ENCODE results near the gene BMP8B.

The BMP8B gene

DNA sequence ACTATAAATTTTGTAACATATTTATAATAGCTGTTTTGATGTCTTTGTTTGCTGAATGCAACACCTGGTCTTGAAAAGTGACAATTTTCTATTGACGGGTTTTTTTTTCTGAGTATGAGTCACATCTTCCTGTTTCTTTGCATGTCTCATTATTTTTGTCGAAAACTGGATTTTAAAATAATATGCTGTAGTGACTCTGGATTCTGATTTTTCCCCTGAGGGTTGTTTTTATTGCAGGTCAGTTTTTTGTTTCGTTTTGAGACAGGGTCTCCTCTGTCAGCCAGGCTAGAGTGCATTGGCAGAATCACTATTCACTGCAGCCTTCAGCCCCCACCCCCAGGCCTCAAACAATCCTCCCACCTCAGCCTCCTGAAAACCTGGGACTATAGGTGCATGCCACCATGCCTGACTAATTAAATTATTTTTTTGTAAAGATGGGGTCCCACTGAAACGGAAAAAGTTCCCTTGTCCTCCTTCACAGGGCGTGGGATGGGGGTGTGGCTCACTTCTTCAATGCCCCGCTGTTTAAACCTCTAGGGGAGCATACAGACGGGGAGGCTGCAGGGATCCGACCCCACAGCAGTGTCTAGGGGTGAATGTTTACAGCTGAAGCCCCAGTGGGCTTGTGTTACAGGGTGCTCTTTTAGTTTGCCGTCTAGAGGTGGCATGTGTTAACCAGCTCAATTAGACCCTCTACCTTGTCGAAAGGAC is 61.3 kb downstream of the BMP8B start:
- Histone ChIP-seq H3K36me3 (ENCODE audit: control insufficient read depth in 1 of 2, insufficient read depth in 2 of 2, low read length in 2 of 2) (no peaks in the 10 kb centered on the region), H3K27me3 (ENCODE audit: control insufficient read depth in 1 of 2, insufficient read depth in 2 of 2, low read length in 2 of 2) (peaks cover 17 to 40% of the 10 kb centered on the region in 2 donors), H3K4me1 (ENCODE audit: control insufficient read depth in 1 of 2, insufficient read depth in 2 of 2, low read length in 2 of 2) (no peaks in the 10 kb centered on the region), H3K27ac (ENCODE audit: low read depth, low read length) (no peak overlapping the region), H3K9ac (ENCODE audit: low read depth in 1 of 2, low read length in 2 of 2) (no peak overlapping the region), H3K9me3 (ENCODE audit: control insufficient read depth in 1 of 2, low read length in 2 of 2) (no peaks in the 10 kb centered on the region), H3K4me3 (ENCODE audit: low read depth in 1 of 2, low read length in 2 of 2) (no peak overlapping the region)

DNA sequence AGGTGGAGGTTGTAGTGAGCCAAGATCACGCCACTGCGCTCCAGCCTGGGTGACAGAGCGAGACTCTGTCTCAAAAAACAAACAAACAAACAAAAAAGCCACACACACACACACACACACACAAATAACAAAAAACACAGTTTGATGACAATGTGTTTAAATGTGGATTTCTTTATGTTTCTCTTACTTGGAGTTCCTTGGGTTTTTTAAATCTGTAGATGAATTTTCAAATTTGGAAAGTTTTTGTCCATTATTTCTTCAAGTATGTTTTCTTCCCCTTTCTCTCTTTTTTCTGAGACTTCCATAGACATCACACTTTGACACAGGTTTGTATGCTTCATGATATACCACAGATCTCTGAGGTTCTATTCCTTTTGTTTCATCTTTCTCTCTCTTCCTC is 62.1 kb downstream of the BMP8B start:
- no peaks in the 10 kb centered on the region for H3K4me1 ChIP-seq (ENCODE audit: control insufficient read depth in 1 of 2, insufficient read depth in 2 of 2, low read length in 2 of 2)

DNA sequence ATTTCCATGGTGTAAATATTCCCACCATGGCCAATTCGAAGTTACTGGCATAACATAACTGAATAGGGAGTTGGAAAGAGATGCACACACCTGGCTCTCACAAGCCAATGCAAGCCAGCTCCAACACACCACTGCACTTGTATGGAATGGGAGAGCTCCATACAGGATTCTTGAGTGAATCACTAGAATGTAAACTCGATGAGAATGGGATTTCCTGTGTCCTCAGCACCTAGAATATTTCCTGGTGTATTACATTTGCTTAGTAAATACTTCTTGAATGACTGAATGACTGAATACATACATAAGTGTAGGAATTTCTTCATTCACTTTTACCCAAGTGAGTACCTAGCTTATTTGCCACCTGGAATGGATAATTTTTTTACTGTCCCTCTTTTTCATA is 66.2 kb downstream of the BMP8B start:
- Histone ChIP-seq H3K9me3 (ENCODE audit: control insufficient read depth in 1 of 2, low read length in 2 of 2) (no peaks in the 10 kb centered on the region), H3K4me1 (ENCODE audit: control insufficient read depth in 1 of 2, insufficient read depth in 2 of 2, low read length in 2 of 2) (no peaks in the 10 kb centered on the region), H3K4me3 (ENCODE audit: low read depth in 1 of 2, low read length in 2 of 2) (no peak overlapping the region), H3K36me3 (ENCODE audit: control insufficient read depth in 1 of 2, insufficient read depth in 2 of 2, low read length in 2 of 2) (no peaks in the 10 kb centered on the region), H3K27ac (ENCODE audit: low read depth, low read length) (no peak overlapping the region), H3K27me3 (ENCODE audit: control insufficient read depth in 1 of 2, insufficient read depth in 2 of 2, low read length in 2 of 2) (peaks cover 17 to 23% of the 10 kb centered on the region in 2 donors), H3K9ac (ENCODE audit: low read depth in 1 of 2, low read length in 2 of 2) (no peak overlapping the region)

More for the DNA sequence above, 62.1 kb downstream of the BMP8B start:
- H3K27ac ChIP-seq (ENCODE audit: low read depth, low read length), result no peak overlapping the region
- no peaks in the 10 kb centered on the region for H3K9me3 ChIP-seq (ENCODE audit: control insufficient read depth in 1 of 2, low read length in 2 of 2)
- H3K27me3 ChIP-seq (ENCODE audit: control insufficient read depth in 1 of 2, insufficient read depth in 2 of 2, low read length in 2 of 2), result peaks cover 17 to 36% of the 10 kb centered on the region in 2 donors
- no peak overlapping the region for H3K4me3 ChIP-seq (ENCODE audit: low read depth in 1 of 2, low read length in 2 of 2)
- no peak overlapping the region for H3K9ac ChIP-seq (ENCODE audit: low read depth in 1 of 2, low read length in 2 of 2)
- H3K36me3 ChIP-seq (ENCODE audit: control insufficient read depth in 1 of 2, insufficient read depth in 2 of 2, low read length in 2 of 2), result no peaks in the 10 kb centered on the region

DNA sequence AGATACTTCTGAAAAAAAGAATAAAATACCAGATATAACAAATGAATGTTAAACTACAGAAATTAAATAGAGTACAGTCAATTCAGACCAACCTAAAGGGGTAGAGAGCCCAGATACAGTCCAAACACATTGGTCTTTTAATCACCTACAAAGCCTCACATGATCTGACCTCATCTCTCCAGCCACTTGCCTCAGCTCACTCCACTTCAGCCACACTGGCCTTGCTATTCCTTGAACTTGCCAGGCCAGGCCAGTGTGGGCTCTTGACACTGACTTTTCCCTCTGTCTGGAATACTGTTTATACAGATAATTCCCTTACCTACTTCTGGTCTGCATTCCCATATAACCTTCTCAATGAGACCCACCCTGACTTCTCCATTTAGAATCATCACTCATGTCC is 67.0 kb downstream of the BMP8B start:
- H3K4me1 ChIP-seq (ENCODE audit: control insufficient read depth in 1 of 2, insufficient read depth in 2 of 2, low read length in 2 of 2), result no peaks in the 10 kb centered on the region
- no peaks in the 10 kb centered on the region for H3K36me3 ChIP-seq (ENCODE audit: control insufficient read depth in 1 of 2, insufficient read depth in 2 of 2, low read length in 2 of 2)
- peaks cover 14 to 22% of the 10 kb centered on the region in 2 donors for H3K27me3 ChIP-seq (ENCODE audit: control insufficient read depth in 1 of 2, insufficient read depth in 2 of 2, low read length in 2 of 2)
- no peak overlapping the region for H3K9ac ChIP-seq (ENCODE audit: low read depth in 1 of 2, low read length in 2 of 2)
- no peak overlapping the region for H3K27ac ChIP-seq (ENCODE audit: low read depth, low read length)
- H3K9me3 ChIP-seq (ENCODE audit: control insufficient read depth in 1 of 2, low read length in 2 of 2), result no peaks in the 10 kb centered on the region
- H3K4me3 ChIP-seq (ENCODE audit: low read depth in 1 of 2, low read length in 2 of 2), result no peak overlapping the region

DNA sequence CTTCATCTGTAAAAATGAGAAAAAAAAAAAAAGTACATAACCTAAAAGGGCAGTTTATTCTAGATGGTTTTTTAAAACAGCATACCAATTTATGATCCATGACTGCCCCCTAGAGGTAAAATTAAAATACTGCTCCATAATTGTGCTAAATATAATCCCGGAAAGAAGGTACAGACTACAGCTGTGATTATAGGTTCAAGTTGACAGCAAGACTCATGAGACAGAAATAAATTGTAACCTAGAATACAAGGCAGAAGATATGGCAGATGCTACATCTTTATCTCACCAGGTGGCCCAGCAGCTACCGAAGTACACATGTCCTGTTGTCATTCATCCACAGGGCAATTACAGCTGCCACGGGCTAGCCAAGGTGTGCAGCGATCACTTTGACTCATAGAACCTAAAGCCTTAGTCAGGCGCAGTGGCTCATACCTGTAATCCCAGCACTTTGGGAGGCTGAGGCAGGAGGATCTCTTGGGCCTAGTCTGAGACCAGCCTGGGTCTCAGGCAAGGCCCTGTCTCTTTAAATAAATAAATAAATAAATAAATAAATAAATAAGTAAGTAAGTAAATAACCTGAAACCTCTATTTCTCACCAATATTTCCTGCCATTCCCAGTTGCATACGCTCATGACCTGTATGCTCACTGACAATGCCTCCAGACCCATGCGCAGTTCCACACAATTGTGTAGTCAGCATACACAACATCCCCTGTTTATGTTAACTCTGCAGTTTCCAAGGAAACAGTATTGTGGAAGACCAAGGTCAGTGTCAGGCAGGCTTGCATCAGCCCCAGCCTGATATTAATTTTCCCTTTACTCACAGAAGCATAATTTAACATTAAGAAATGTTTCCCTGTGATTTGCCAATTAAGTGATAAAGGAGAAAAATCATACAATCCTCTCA is 68.3 kb downstream of the BMP8B start:
- H3K4me3 ChIP-seq (ENCODE audit: low read depth in 1 of 2, low read length in 2 of 2), result no peak overlapping the region
- H3K9me3 ChIP-seq (ENCODE audit: control insufficient read depth in 1 of 2, low read length in 2 of 2), result no peaks in the 10 kb centered on the region
- no peaks in the 10 kb centered on the region for H3K4me1 ChIP-seq (ENCODE audit: control insufficient read depth in 1 of 2, insufficient read depth in 2 of 2, low read length in 2 of 2)
- peaks cover 8 to 22% of the 10 kb centered on the region in 2 donors for H3K27me3 ChIP-seq (ENCODE audit: control insufficient read depth in 1 of 2, insufficient read depth in 2 of 2, low read length in 2 of 2)
- no peaks in the 10 kb centered on the region for H3K36me3 ChIP-seq (ENCODE audit: control insufficient read depth in 1 of 2, insufficient read depth in 2 of 2, low read length in 2 of 2)
- no peak overlapping the region for H3K9ac ChIP-seq (ENCODE audit: low read depth in 1 of 2, low read length in 2 of 2)
- H3K27ac ChIP-seq (ENCODE audit: low read depth, low read length), result no peak overlapping the region

DNA sequence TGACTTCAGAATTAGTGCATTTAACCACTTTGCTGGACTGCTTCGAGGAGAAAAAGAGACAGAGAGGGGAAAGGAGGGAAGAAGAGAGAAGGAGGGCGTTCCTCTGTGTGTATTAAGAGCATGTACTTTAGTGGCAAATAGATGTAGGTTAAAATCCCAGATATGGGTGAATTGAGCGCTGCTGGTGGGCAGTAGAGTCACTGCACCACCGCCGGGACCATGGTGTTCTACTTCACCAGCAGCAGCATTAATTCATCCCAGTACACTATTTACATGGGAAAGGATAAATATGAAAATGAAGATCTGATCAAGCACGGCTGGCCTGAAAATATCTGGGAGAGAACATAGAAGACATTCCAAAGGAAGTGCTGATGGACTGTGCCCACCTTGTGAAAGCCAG is 70.9 kb downstream of the BMP8B start:
- no peaks in the 10 kb centered on the region for H3K9me3 ChIP-seq (ENCODE audit: control insufficient read depth in 1 of 2, low read length in 2 of 2)
- no peak overlapping the region for H3K27ac ChIP-seq (ENCODE audit: low read depth, low read length)
- H3K4me3 ChIP-seq (ENCODE audit: low read depth in 1 of 2, low read length in 2 of 2), result no peak overlapping the region
- no peaks in the 10 kb centered on the region for H3K4me1 ChIP-seq (ENCODE audit: control insufficient read depth in 1 of 2, insufficient read depth in 2 of 2, low read length in 2 of 2)
- no peak overlapping the region for H3K9ac ChIP-seq (ENCODE audit: low read depth in 1 of 2, low read length in 2 of 2)
- no peaks in the 10 kb centered on the region for H3K36me3 ChIP-seq (ENCODE audit: control insufficient read depth in 1 of 2, insufficient read depth in 2 of 2, low read length in 2 of 2)
- H3K27me3 ChIP-seq (ENCODE audit: control insufficient read depth in 1 of 2, insufficient read depth in 2 of 2, low read length in 2 of 2), result peaks cover 8 to 15% of the 10 kb centered on the region in 2 donors

DNA sequence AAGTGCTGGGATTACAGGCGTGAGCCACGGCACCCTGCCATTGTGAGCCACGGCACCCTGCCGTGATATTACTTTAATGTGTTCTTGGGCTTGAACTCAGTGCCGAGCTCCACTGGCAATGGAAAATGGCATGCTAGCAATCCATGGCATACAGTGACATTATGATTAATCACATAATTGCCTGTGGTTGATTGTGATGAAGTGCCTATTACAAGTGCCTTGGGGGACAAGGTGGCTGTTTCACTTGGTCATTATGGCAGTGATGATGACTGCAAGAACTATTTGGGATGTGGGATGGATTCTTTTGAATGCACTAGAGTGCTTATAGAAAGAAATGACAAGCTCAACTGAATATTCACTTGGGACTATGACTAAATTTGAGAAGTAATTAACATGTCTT is 75.1 kb downstream of the BMP8B start:
- Histone ChIP-seq H3K4me3 (ENCODE audit: low read depth in 1 of 2, low read length in 2 of 2) (no peak overlapping the region), H3K27me3 (ENCODE audit: control insufficient read depth in 1 of 2, insufficient read depth in 2 of 2, low read length in 2 of 2) (peaks cover 8 to 15% of the 10 kb centered on the region in 2 donors), H3K36me3 (ENCODE audit: control insufficient read depth in 1 of 2, insufficient read depth in 2 of 2, low read length in 2 of 2) (no peaks in the 10 kb centered on the region), H3K4me1 (ENCODE audit: control insufficient read depth in 1 of 2, insufficient read depth in 2 of 2, low read length in 2 of 2) (peaks cover 0 to 6% of the 10 kb centered on the region in 2 donors), H3K9ac (ENCODE audit: low read depth in 1 of 2, low read length in 2 of 2) (no peak overlapping the region), H3K9me3 (ENCODE audit: control insufficient read depth in 1 of 2, low read length in 2 of 2) (no peaks in the 10 kb centered on the region), H3K27ac (ENCODE audit: low read depth, low read length) (no peak overlapping the region)

DNA sequence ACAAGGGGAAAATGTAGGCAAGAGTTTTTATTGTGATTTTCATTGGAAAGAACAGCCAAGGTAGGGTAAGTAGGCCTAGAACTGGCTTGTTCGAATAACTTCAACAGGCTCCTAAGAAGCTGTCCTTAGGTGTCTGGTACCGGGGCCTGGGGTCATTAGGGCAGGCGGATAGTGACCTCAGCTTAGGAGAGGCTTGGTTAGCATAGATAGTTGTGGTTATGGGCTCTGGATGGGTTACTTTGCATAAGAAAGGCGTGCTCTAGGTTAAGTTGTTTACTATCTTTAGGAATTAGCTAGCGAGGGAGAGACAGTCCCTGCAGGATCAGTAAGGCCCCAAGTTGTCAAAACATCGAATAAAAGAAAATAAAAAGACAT is 76.7 kb downstream of the BMP8B start:
- Histone ChIP-seq H3K9ac (ENCODE audit: low read depth in 1 of 2, low read length in 2 of 2) (no peak overlapping the region), H3K4me1 (ENCODE audit: control insufficient read depth in 1 of 2, insufficient read depth in 2 of 2, low read length in 2 of 2) (peaks cover 0 to 6% of the 10 kb centered on the region in 2 donors), H3K27ac (ENCODE audit: low read depth, low read length) (no peak overlapping the region), H3K36me3 (ENCODE audit: control insufficient read depth in 1 of 2, insufficient read depth in 2 of 2, low read length in 2 of 2) (no peaks in the 10 kb centered on the region), H3K27me3 (ENCODE audit: control insufficient read depth in 1 of 2, insufficient read depth in 2 of 2, low read length in 2 of 2) (peaks cover 0 to 5% of the 10 kb centered on the region in 2 donors), H3K4me3 (ENCODE audit: low read depth in 1 of 2, low read length in 2 of 2) (no peak overlapping the region), H3K9me3 (ENCODE audit: control insufficient read depth in 1 of 2, low read length in 2 of 2) (no peaks in the 10 kb centered on the region)

DNA sequence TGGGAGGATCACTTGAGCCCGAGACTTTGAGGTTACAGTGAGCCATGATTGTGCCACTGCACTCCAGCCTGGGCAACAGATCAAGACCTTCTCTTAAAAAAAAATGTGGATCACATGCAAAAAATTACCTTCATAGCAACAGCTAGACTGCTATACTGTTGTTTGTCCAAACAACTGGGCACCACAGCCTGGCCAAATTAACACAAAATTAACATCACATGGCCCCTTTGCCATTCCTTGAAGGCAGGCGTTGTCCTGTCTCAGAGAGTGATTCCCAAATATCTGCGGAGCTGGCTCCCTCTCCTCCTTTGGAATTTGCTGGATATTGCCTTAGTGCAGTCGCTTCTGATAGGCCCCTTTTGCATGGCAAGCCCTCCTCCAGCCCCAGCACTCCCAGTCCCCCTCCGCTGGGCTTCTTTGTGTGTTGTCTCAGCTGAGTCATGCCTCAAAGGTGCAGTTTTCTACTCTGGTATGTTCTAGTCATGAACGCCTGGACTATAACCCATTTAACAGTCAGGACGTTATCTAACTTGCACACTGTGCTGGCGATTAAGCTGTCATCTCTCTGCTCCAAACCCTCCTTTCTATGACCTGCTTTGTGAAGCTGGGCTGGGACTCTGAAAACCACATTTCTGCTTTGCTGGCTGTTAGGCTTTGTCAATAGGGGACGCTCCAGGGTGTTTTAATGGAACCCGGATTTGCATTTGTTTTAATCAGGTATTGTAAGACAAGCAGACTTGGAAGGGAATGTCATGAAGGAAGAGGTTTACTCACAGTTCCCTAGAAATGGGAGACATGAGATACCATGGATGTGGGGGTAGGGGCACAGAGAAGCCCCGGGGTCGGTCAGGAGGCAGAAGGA is 77.3 kb downstream of the BMP8B start:
- Histone ChIP-seq H3K36me3 (ENCODE audit: control insufficient read depth in 1 of 2, insufficient read depth in 2 of 2, low read length in 2 of 2) (no peaks in the 10 kb centered on the region), H3K9me3 (ENCODE audit: control insufficient read depth in 1 of 2, low read length in 2 of 2) (no peaks in the 10 kb centered on the region), H3K9ac (ENCODE audit: low read depth in 1 of 2, low read length in 2 of 2) (no peak overlapping the region), H3K27ac (ENCODE audit: low read depth, low read length) (no peak overlapping the region), H3K4me1 (ENCODE audit: control insufficient read depth in 1 of 2, insufficient read depth in 2 of 2, low read length in 2 of 2) (peaks cover 0 to 6% of the 10 kb centered on the region in 2 donors), H3K27me3 (ENCODE audit: control insufficient read depth in 1 of 2, insufficient read depth in 2 of 2, low read length in 2 of 2) (peaks cover 0 to 5% of the 10 kb centered on the region in 2 donors), H3K4me3 (ENCODE audit: low read depth in 1 of 2, low read length in 2 of 2) (no peak overlapping the region)
